Neural cell (in vitro differentiated cells): ENCODE results near the gene MAPK9.

Source experiments
- EP300 ChIP-seq: fragments of 450-650 bp; conservative IDR thresholded peaks from 2 replicates; pipeline ENCODE4 v1.6.1; 2014; ENCODE audit warnings: antibody characterized with exemption, mild to moderate bottlenecking, moderate library complexity; ENCODE audit not compliant: poor library complexity, severe bottlenecking
- EZH2 ChIP-seq: fragments of 200-600, 300-800 bp; shearing (Covaris generic), sonication (generic); IDR thresholded peaks from 2 replicates; pipeline ENCODE4 v1.6.1; 2014; ENCODE audit warnings: antibody characterized with exemption, low read length, borderline replicate concordance, mild to moderate bottlenecking; ENCODE audit not compliant: insufficient read depth, poor library complexity, severe bottlenecking
- MXI1 ChIP-seq: fragments of 450-650 bp; conservative IDR thresholded peaks from 2 replicates; pipeline ENCODE4 v1.6.1; 2014; ENCODE audit warnings: antibody characterized with exemption, mild to moderate bottlenecking; ENCODE audit not compliant: poor library complexity, severe bottlenecking
- POLR2AphosphoS5 ChIP-seq: IDR thresholded peaks from 2 replicates; pipeline ENCODE4 v1.6.1; 2012
- RAD21 ChIP-seq: fragments of 450-650 bp; conservative IDR thresholded peaks from 2 replicates; pipeline ENCODE4 v1.6.1; 2014; ENCODE audit warnings: antibody characterized with exemption, mild to moderate bottlenecking, moderate library complexity
- SMC3 ChIP-seq: fragments of 450-650 bp; conservative IDR thresholded peaks from 2 replicates; pipeline ENCODE4 v1.6.1; 2014; ENCODE audit warnings: antibody characterized with exemption, mild to moderate bottlenecking, moderate library complexity; ENCODE audit not compliant: poor library complexity
- TAF1 ChIP-seq: IDR thresholded peaks from 2 replicates; pipeline ENCODE4 v1.6.1; 2012; ENCODE audit warnings: low read depth
- TF ChIP-seq, protein P1 (sequence below): fragments of 450-650 bp; IDR thresholded peaks from 2 replicates; pipeline ENCODE4 v1.5.1; 2014; ENCODE audit warnings: antibody characterized with exemption, mild to moderate bottlenecking, moderate library complexity; ENCODE audit not compliant: poor library complexity, severe bottlenecking

DNA sequence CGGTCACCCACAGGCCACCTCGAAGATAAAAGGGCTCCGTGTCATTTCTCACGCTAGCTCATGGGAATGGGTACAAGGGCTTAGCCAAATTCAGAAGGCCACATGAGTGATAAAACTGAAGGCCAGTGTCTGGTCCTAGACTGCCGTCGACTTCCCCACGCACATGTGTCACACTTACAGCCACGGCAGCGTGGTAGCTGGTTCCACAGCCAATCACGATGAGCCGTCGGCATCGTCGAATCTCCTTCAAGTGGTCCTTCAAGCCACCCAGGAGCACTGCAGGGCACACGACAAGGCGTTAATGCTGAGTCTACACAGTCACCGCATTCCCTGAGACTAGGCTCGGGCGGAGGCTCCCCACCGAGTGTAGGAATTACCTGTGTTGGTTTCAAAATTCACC, 24.7 kb upstream of the MAPK9 start:
- TF ChIP-seq TAF1 = no peak
- TF ChIP-seq EZH2 = no peak
- TF ChIP-seq, protein P1, sequence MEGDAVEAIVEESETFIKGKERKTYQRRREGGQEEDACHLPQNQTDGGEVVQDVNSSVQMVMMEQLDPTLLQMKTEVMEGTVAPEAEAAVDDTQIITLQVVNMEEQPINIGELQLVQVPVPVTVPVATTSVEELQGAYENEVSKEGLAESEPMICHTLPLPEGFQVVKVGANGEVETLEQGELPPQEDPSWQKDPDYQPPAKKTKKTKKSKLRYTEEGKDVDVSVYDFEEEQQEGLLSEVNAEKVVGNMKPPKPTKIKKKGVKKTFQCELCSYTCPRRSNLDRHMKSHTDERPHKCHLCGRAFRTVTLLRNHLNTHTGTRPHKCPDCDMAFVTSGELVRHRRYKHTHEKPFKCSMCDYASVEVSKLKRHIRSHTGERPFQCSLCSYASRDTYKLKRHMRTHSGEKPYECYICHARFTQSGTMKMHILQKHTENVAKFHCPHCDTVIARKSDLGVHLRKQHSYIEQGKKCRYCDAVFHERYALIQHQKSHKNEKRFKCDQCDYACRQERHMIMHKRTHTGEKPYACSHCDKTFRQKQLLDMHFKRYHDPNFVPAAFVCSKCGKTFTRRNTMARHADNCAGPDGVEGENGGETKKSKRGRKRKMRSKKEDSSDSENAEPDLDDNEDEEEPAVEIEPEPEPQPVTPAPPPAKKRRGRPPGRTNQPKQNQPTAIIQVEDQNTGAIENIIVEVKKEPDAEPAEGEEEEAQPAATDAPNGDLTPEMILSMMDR = no peak
- TF ChIP-seq EP300 = no peak
- no peak for TF ChIP-seq RAD21
- no peak for TF ChIP-seq POLR2AphosphoS5
- no peak for TF ChIP-seq MXI1
- TF ChIP-seq SMC3 = no peak
